HEK293 (cell line): ENCODE measurements around the gene AHCTF1.
"Not testable (repeated sequence)": the region's sequence is repeated elsewhere in the genome, so short reads cannot be mapped to it uniquely, and the experiment has no call there.

Experiments
- CTCF ChIA-PET: fragments of 350-600 bp; formaldehyde crosslinking; extraction: SDS; loops from one replicate; lab custom pipeline; 2021; ENCODE audit warnings: antibody characterized with exemption; lab: Yijun Ruan, JAX
- POLR2A ChIA-PET: fragments of 300-600 bp; formaldehyde crosslinking; extraction: SDS; loops from one replicate; lab custom pipeline; 2020; ENCODE audit warnings: antibody characterized with exemption, inconsistent platforms; lab: Yijun Ruan, JAX
- H3K27ac ChIP-seq: fragments of 200-500 bp; sonication (Bioruptor generic); 2 replicates; pipeline ENCODE4 v1.5.1; 2014; ENCODE audit warnings: low read depth, low read length, control low read depth, inconsistent platforms; ENCODE audit errors: extremely low read depth
- H3K36me3 ChIP-seq, 2 experiments: fragments of 200-500 bp in 1 of 2; sonication (Bioruptor generic) in 1 of 2; 1 replicate in 1 of 2; 2 replicates in 1 of 2; pipeline ENCODE4 v1.5.1; 2014 to 2017; ENCODE audit warnings: inconsistent platforms in 2 of 2, low read length in 2 of 2; ENCODE audit not compliant: control insufficient read depth in 2 of 2, insufficient read depth in 1 of 2
- H3K4me1 ChIP-seq: fragments of 200-500 bp; sonication (Bioruptor generic); 2 replicates; pipeline ENCODE4 v1.5.1; 2014; ENCODE audit warnings: mild to moderate bottlenecking, low read length, inconsistent platforms; ENCODE audit not compliant: control insufficient read depth, insufficient read depth
- H3K4me3 ChIP-seq: 2 replicates; pipeline ENCODE4 v1.5.1; 2011; ENCODE audit warnings: low read depth, mild to moderate bottlenecking, control low read depth, low read length, moderate library complexity
- H3K9me3 ChIP-seq: fragments of 200-500 bp; sonication (Bioruptor generic); 2 replicates; pipeline ENCODE4 v1.5.1; 2014; ENCODE audit warnings: low read depth, low read length, inconsistent platforms; ENCODE audit not compliant: control insufficient read depth, insufficient read depth
- BCL11A ChIP-seq: fragments of 450-650 bp; formaldehyde crosslinking; IDR thresholded peaks from 2 replicates; pipeline ENCODE4 v1.5.1; 2016; ENCODE audit warnings: low read depth, missing biosample characterization, missing genetic modification characterization
- KLF16 ChIP-seq: fragments of 450-650 bp; formaldehyde crosslinking; IDR thresholded peaks from 2 replicates; pipeline ENCODE4 v1.5.1; 2017; ENCODE audit warnings: missing biosample characterization, missing genetic modification characterization
- KLF9 ChIP-seq: fragments of 450-650 bp; formaldehyde crosslinking; IDR thresholded peaks from 2 replicates; pipeline ENCODE4 v1.5.1; 2016; ENCODE audit warnings: missing biosample characterization, missing genetic modification characterization, low read depth
- TSHZ1 ChIP-seq: fragments of 450-650 bp; formaldehyde crosslinking; IDR thresholded peaks from 2 replicates; pipeline ENCODE4 v1.5.1; 2016; ENCODE audit warnings: missing biosample characterization, missing genetic modification characterization, borderline replicate concordance
- YY1 ChIP-seq: fragments of 450-650 bp; formaldehyde crosslinking; IDR thresholded peaks from 2 replicates; pipeline ENCODE4 v1.5.1; 2018; ENCODE audit warnings: missing biosample characterization, missing genetic modification characterization
- ZBTB8A ChIP-seq: fragments of 450-650 bp; formaldehyde crosslinking; IDR thresholded peaks from 2 replicates; pipeline ENCODE4 v1.5.1; 2016; ENCODE audit warnings: missing biosample characterization, missing genetic modification characterization
- ZFP37 ChIP-seq: fragments of 450-650 bp; formaldehyde crosslinking; IDR thresholded peaks from 2 replicates; pipeline ENCODE4 v1.5.1; 2016; ENCODE audit warnings: missing biosample characterization, missing genetic modification characterization
- ZFP41 ChIP-seq: fragments of 450-650 bp; formaldehyde crosslinking; IDR thresholded peaks from 2 replicates; pipeline ENCODE4 v1.5.1; 2016; ENCODE audit warnings: missing biosample characterization, missing genetic modification characterization, borderline replicate concordance
- ZNF138 ChIP-seq: fragments of 450-650 bp; formaldehyde crosslinking; IDR thresholded peaks from 2 replicates; pipeline ENCODE4 v1.5.1; 2016; ENCODE audit warnings: missing biosample characterization, missing genetic modification characterization, borderline replicate concordance
- ZNF16 ChIP-seq: fragments of 450-650 bp; formaldehyde crosslinking; IDR thresholded peaks from 2 replicates; pipeline ENCODE4 v1.5.1; 2016; ENCODE audit warnings: low read depth, missing biosample characterization, missing genetic modification characterization
- ZNF23 ChIP-seq: fragments of 450-650 bp; formaldehyde crosslinking; IDR thresholded peaks from 2 replicates; pipeline ENCODE4 v1.5.1; 2016; ENCODE audit warnings: missing biosample characterization, missing genetic modification characterization, borderline replicate concordance
- ZNF324 ChIP-seq: fragments of 450-650 bp; formaldehyde crosslinking; IDR thresholded peaks from 2 replicates; pipeline ENCODE4 v1.5.1; 2016; ENCODE audit warnings: missing biosample characterization, missing genetic modification characterization
- ZNF335 ChIP-seq: fragments of 450-650 bp; formaldehyde crosslinking; conservative IDR thresholded peaks from 2 replicates; pipeline ENCODE4 v1.5.1; 2016; ENCODE audit warnings: missing biosample characterization, missing genetic modification characterization
- ZNF488 ChIP-seq: fragments of 450-650 bp; formaldehyde crosslinking; IDR thresholded peaks from 2 replicates; pipeline ENCODE4 v1.5.1; 2016; ENCODE audit warnings: missing biosample characterization, missing genetic modification characterization
- ZNF549 ChIP-seq: fragments of 450-650 bp; IDR thresholded peaks from 2 replicates; pipeline ENCODE4 v1.5.1; 2018; ENCODE audit warnings: missing biosample characterization, missing genetic modification characterization, mild to moderate bottlenecking, inconsistent platforms, moderate library complexity
- ZNF610 ChIP-seq: fragments of 450-650 bp; formaldehyde crosslinking; IDR thresholded peaks from 2 replicates; pipeline ENCODE4 v1.5.1; 2016; ENCODE audit warnings: missing biosample characterization, missing genetic modification characterization, borderline replicate concordance
- ZNF660 ChIP-seq: fragments of 450-650 bp; IDR thresholded peaks from 2 replicates; pipeline ENCODE4 v1.5.1; 2018; ENCODE audit warnings: missing biosample characterization, mild to moderate bottlenecking, missing genetic modification characterization
- ZNF692 ChIP-seq: fragments of 450-650 bp; formaldehyde crosslinking; IDR thresholded peaks from 2 replicates; pipeline ENCODE4 v1.5.1; 2016; ENCODE audit warnings: missing biosample characterization, missing genetic modification characterization
- ZNF768 ChIP-seq: fragments of 450-650 bp; formaldehyde crosslinking; IDR thresholded peaks from 2 replicates; pipeline ENCODE4 v1.5.1; 2018; ENCODE audit warnings: missing biosample characterization, mild to moderate bottlenecking, missing genetic modification characterization
- ZNF837 ChIP-seq: fragments of 450-650 bp; formaldehyde crosslinking; IDR thresholded peaks from 2 replicates; pipeline ENCODE4 v1.5.1; 2016; ENCODE audit warnings: missing biosample characterization, missing genetic modification characterization

AHCTF1 gene

DNA sequence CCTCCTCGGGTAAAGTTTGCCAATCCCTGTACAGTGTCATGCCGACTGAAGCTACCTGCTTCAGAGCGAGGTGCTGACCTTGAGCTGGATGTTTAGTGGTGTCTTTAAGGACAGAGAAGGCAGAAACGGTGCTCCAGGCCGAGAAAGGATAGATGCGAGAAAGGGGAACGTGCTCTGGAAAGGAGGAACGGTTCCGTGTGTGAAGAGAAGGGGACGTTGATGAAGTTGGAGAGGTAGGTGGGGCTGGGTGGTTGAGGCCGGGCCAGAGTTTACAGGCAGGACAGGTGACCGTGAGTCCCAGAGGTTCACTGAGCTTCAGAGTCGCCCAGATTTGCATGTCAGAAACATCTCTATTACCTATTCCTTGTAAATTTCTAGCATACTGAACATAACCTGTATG, 116.9 kb downstream of the AHCTF1 start:
- no peak overlapping the region for H3K4me3 ChIP-seq
- H3K36me3 ChIP-seq, result no peaks in the 10 kb centered on the region
- no peaks in the 10 kb centered on the region for H3K4me1 ChIP-seq
- H3K9me3 ChIP-seq, result no peaks in the 10 kb centered on the region
- TF ChIP-seq ZNF16 (tag by site-specific recombination) (no peak), ZNF23 (tag by site-specific recombination) (no peak), ZFP41 (tag by site-specific recombination) (no peak), ZNF488 (tag by site-specific recombination) (no peak), ZNF549 (tag by site-specific recombination) (no peak), ZNF660 (tag by site-specific recombination) (no peak)
- no peak overlapping the region for H3K27ac ChIP-seq
- ChIA-PET CTCF (no interaction called here), POLR2A (no interaction called here)

GRCh38 chr1:246813325-246813724, 118.4 kb downstream of the AHCTF1 start:
- H3K9me3 ChIP-seq, H3K27ac ChIP-seq, H3K4me3 ChIP-seq, POLR2A ChIA-PET, H3K4me1 ChIP-seq, CTCF ChIA-PET, H3K36me3 ChIP-seq: not testable (repeated sequence)

GRCh38 chr1:246811985-246812384, 119.8 kb downstream of the AHCTF1 start:
- POLR2A ChIA-PET, result no interaction called here
- no peaks in the 10 kb centered on the region for H3K4me1 ChIP-seq
- no peaks in the 10 kb centered on the region for H3K9me3 ChIP-seq
- no peaks in the 10 kb centered on the region for H3K36me3 ChIP-seq
- no peak overlapping the region for H3K27ac ChIP-seq
- CTCF ChIA-PET, result no interaction called here
- H3K4me3 ChIP-seq, result no peak overlapping the region
- TF ChIP-seq ZNF335 (tag by site-specific recombination) (no peak), ZNF324 (tag by site-specific recombination) (no peak), ZNF138 (tag by site-specific recombination) (no peak), KLF9 (tag by site-specific recombination) (no peak), ZBTB8A (tag by site-specific recombination) (no peak), ZFP37 (tag by site-specific recombination) (no peak), ZNF768 (tag by site-specific recombination) (no peak), ZNF610 (tag by site-specific recombination) (no peak), TSHZ1 (tag by site-specific recombination) (no peak), KLF16 (tag by site-specific recombination) (no peak), ZNF837 (tag by site-specific recombination) (no peak), YY1 (tag by site-specific recombination) (no peak), ZNF692 (tag by site-specific recombination) (no peak), BCL11A (tag by site-specific recombination) (no peak)
